ENCODE results near the gene HAND1.

The HAND1 gene

GRCh38 chr5:154464438-154464837, 13.6 kb downstream of the HAND1 start:
- Histone ChIP-seq H2AFZ (ENCODE audit: low read depth, low read length, severe bottlenecking) (no peak overlapping the region), H3K36me3 (ENCODE audit: low read length) (no peaks in the 10 kb centered on the region), H3K9me3 (ENCODE audit: insufficient read depth, low read length) (no peaks in the 10 kb centered on the region), H3K9ac (ENCODE audit: low read length) (no peak overlapping the region), H3K4me2 (ENCODE audit: low read depth, low read length, poor library complexity, severe bottlenecking) (no peak overlapping the region), H3K27me3 (ENCODE audit: low read length) (no peaks in the 10 kb centered on the region), H3K4me3 (ENCODE audit: insufficient read depth, low read length, poor library complexity, severe bottlenecking) (no peak overlapping the region), H3K27ac (ENCODE audit: low read depth, low read length) (no peak overlapping the region), H4K20me1 (ENCODE audit: low read depth, low read length) (no peaks in the 10 kb centered on the region), H3K79me2 (ENCODE audit: insufficient read depth, low read length) (no peaks in the 10 kb centered on the region), H3F3A (ENCODE audit: insufficient read depth) (no peaks in the 10 kb centered on the region), H3K9me2 (replicated peaks; ENCODE audit: insufficient read depth, low read length) (no peaks in the 10 kb centered on the region)
- no peak for TF ChIP-seq EZH2phosphoT487 (conservative IDR thresholded peaks at IDR 0.05; ENCODE audit: low read length)
- TF ChIP-seq CTCF (IDR thresholded peaks at IDR 0.05; ENCODE audit: insufficient read depth, low read length, poor library complexity, severe bottlenecking): no peak

GRCh38 chr5:154461531-154461930, 16.5 kb downstream of the HAND1 start:
- no peaks in the 10 kb centered on the region for H3K79me2 ChIP-seq (ENCODE audit: insufficient read depth, low read length)
- no peak overlapping the region for H2AFZ ChIP-seq (ENCODE audit: low read depth, low read length, severe bottlenecking)
- no peaks in the 10 kb centered on the region for H3K36me3 ChIP-seq (ENCODE audit: low read length)
- H3K4me2 ChIP-seq (ENCODE audit: low read depth, low read length, poor library complexity, severe bottlenecking): no peak overlapping the region
- no peaks in the 10 kb centered on the region for H3K27me3 ChIP-seq (ENCODE audit: low read length)
- no peaks in the 10 kb centered on the region for H3K9me2 ChIP-seq (replicated peaks; ENCODE audit: insufficient read depth, low read length)
- no peaks in the 10 kb centered on the region for H3F3A ChIP-seq (ENCODE audit: insufficient read depth)
- H3K9ac ChIP-seq (ENCODE audit: low read length): no peak overlapping the region
- H3K4me3 ChIP-seq (ENCODE audit: insufficient read depth, low read length, poor library complexity, severe bottlenecking): no peak overlapping the region
- H3K9me3 ChIP-seq (ENCODE audit: insufficient read depth, low read length): no peaks in the 10 kb centered on the region
- no peak overlapping the region for H3K27ac ChIP-seq (ENCODE audit: low read depth, low read length)
- TF ChIP-seq CTCF (IDR thresholded peaks at IDR 0.05; ENCODE audit: insufficient read depth, low read length, poor library complexity, severe bottlenecking) (no peak), EZH2phosphoT487 (conservative IDR thresholded peaks at IDR 0.05; ENCODE audit: low read length) (no peak)
- H4K20me1 ChIP-seq (ENCODE audit: low read depth, low read length): no peaks in the 10 kb centered on the region

GRCh38 chr5:154460172-154460571, 17.9 kb downstream of the HAND1 start:
- H4K20me1 ChIP-seq (ENCODE audit: low read depth, low read length): no peaks in the 10 kb centered on the region
- H3K79me2 ChIP-seq (ENCODE audit: insufficient read depth, low read length): no peaks in the 10 kb centered on the region
- H3F3A ChIP-seq (ENCODE audit: insufficient read depth): no peaks in the 10 kb centered on the region

More at GRCh38 chr5:154460172-154460571, 17.9 kb downstream of the HAND1 start:
- Histone ChIP-seq H2AFZ (ENCODE audit: low read depth, low read length, severe bottlenecking) (no peak overlapping the region), H3K4me3 (ENCODE audit: insufficient read depth, low read length, poor library complexity, severe bottlenecking) (no peak overlapping the region), H3K36me3 (ENCODE audit: low read length) (no peaks in the 10 kb centered on the region), H3K9me2 (replicated peaks; ENCODE audit: insufficient read depth, low read length) (no peaks in the 10 kb centered on the region), H3K27me3 (ENCODE audit: low read length) (no peaks in the 10 kb centered on the region), H3K4me2 (ENCODE audit: low read depth, low read length, poor library complexity, severe bottlenecking) (no peak overlapping the region), H3K27ac (ENCODE audit: low read depth, low read length) (no peak overlapping the region), H3K9ac (ENCODE audit: low read length) (no peak overlapping the region), H3K9me3 (ENCODE audit: insufficient read depth, low read length) (no peaks in the 10 kb centered on the region)
- TF ChIP-seq CTCF (IDR thresholded peaks at IDR 0.05; ENCODE audit: insufficient read depth, low read length, poor library complexity, severe bottlenecking): no peak
